NB4 (cell line): ENCODE measurements around the gene SBF1.

Experiments used
- CTCF ChIP-seq: IDR thresholded peaks from one replicate; pipeline ENCODE4 v1.5.1; 2012; ENCODE audit warnings: low read depth, low read length
- MAX ChIP-seq: IDR thresholded peaks from 2 replicates; pipeline ENCODE4 v1.6.1; 2011; ENCODE audit warnings: low read depth, low read length
- MYC ChIP-seq: IDR thresholded peaks from 2 replicates; pipeline ENCODE4 v1.6.1; 2011; ENCODE audit warnings: low read depth, low read length

GRCh38 chr22:50502096-50502495, 27.3 kb upstream of the SBF1 start:
- no peak for TF ChIP-seq CTCF
- no peak for TF ChIP-seq MAX
- TF ChIP-seq MYC: no peak
